HG03025 (cell line): Measurements from ENCODE around the gene ABCA5.

Experiments used
- ATAC-seq: cut with Tn5 transposase; IDR thresholded peaks from one replicate; pipeline ENCODE4 v1.9.1; 2021; ENCODE audit warnings: mild to moderate bottlenecking, moderate library complexity; ENCODE audit not compliant: unreplicated experiment, low FRiP score

The ABCA5 gene, protein sequence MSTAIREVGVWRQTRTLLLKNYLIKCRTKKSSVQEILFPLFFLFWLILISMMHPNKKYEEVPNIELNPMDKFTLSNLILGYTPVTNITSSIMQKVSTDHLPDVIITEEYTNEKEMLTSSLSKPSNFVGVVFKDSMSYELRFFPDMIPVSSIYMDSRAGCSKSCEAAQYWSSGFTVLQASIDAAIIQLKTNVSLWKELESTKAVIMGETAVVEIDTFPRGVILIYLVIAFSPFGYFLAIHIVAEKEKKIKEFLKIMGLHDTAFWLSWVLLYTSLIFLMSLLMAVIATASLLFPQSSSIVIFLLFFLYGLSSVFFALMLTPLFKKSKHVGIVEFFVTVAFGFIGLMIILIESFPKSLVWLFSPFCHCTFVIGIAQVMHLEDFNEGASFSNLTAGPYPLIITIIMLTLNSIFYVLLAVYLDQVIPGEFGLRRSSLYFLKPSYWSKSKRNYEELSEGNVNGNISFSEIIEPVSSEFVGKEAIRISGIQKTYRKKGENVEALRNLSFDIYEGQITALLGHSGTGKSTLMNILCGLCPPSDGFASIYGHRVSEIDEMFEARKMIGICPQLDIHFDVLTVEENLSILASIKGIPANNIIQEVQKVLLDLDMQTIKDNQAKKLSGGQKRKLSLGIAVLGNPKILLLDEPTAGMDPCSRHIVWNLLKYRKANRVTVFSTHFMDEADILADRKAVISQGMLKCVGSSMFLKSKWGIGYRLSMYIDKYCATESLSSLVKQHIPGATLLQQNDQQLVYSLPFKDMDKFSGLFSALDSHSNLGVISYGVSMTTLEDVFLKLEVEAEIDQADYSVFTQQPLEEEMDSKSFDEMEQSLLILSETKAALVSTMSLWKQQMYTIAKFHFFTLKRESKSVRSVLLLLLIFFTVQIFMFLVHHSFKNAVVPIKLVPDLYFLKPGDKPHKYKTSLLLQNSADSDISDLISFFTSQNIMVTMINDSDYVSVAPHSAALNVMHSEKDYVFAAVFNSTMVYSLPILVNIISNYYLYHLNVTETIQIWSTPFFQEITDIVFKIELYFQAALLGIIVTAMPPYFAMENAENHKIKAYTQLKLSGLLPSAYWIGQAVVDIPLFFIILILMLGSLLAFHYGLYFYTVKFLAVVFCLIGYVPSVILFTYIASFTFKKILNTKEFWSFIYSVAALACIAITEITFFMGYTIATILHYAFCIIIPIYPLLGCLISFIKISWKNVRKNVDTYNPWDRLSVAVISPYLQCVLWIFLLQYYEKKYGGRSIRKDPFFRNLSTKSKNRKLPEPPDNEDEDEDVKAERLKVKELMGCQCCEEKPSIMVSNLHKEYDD (N-terminal part only)

DNA sequence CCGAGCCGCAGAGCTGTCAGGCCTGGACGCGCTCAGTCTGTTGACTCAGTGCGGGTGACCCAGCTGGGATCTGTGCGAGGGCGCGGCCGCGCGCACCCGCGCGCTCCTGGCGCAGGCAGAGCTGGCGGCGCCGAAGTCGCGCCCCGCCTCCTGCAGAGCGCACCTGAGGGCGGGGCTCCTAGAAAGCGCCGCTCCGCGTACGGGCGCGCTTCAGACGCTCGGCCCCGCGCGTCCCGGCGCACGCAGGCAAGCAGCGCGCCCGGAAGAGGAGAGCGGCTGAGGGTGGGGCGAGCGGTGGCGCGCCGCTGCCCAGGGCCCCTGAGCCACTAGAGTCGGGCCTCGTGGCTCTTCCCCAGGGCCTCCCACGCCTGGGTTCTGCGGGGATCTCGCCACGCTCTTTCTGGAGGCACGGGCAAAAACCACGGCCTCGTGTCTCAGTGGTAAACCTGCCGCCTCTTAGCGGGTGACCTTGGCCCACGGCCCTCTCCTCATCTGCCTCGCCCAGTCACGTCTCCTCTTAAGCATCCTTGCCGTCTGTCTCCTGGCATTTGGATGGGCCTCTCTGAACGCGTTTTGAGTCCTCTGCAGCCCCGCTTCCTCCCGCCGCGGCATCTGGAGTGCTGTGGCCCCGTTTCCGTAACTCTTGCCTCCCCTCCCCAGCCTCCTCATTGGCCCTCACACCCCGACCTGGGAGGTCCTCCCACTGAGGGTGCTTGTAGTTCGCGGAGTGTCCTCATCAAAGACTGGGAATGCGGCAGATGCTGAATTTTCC is at the start of gene ABCA5:
Gene ABCA5, minus strand, starts transcription at position 74 of the 772 bp plus-strand sequence. CDS start 12,718 bp downstream, outside the sequence.
- ATAC-seq: peak; percentile 94

DNA sequence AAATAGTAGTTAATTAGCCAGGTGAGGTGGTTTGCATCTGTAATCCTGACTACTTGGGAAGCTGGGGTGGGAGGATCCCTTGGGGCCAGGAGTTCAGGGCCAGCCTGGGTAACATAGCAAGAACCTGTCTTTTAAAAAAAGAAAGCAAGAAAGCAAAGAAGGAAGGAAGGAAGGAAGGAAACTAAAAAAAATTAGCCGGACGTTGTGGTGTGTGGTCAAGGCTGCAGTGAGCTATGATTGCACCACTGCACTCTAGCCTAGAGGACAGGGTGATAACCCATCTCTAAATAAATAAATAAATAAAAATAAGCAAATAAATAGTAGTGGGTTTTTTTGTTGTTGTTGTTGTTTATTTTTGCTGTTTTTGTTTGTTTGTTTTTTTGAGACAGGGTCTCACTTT is 48.3 kb upstream of the ABCA5 start:
- no peak for ATAC-seq

DNA sequence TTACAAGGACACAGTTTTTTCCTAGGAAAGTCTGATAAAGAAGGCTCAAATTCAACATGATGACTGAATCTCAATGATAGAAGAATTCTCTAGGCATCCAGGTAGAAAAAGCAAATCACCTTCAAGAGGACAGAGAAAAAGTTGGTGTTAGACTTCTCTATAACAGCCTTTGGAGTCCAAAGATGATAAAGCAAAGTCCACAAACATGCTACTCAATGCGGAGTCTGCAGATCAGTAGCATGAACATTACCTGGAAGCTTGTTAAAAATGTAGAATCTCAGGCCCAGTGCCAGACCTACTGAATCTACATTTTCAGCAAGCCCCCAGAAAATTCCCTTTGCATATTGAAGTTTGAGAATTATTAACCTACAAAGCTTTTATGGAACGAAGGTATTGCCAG is 46.1 kb upstream of the ABCA5 start:
- no peak for ATAC-seq

DNA sequence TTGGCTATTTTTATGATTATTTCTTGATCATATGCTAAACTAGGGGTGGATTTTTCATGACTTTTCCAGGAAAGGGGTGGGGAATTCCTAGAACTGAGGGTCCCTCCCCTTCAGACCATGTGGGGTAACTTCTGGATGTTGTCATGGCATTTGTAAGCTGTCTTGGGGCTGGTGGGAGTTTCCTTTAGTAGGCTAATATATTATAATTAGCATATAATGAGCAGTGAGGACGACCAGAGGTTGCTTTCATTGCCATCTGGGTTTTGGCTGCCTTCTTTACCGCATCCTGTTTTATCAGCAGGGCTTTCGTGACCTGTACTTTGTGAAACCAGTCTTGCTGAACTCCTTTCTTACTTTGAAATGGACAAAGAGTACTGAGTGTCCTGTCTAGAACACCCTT is 40.4 kb upstream of the ABCA5 start:
- peak; percentile 82 for ATAC-seq

DNA sequence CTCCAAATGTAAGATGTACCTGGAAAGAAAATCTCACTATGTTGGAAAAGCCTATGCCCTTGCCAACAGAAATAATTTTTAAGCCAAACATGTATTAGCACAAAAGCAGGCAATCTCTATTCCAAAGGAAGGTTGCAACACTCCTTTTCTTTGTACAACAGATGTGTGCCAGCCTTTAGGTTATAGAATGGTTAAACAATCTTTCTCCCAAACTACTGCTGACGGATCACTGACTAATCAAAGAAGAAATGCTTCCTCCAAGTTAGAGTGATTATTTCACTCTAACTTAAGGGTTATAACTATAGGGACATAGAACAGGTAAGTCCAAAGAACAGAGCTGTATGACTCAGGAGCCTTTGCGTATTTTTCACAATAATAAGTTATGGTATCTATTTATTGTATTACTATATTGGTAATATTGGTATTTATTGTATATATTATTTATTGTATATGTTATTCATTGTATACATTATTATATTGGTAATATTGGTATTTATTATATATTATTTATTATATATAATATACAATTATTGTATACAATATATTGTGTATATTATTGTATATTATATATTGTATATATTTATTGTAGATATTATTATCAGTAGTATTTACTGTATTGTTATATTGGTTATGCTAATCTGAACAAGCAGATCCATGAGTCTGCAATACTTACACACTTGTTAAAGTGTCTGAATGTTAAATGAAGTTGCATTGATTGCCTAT is 36.7 kb upstream of the ABCA5 start:
- no peak for ATAC-seq

DNA sequence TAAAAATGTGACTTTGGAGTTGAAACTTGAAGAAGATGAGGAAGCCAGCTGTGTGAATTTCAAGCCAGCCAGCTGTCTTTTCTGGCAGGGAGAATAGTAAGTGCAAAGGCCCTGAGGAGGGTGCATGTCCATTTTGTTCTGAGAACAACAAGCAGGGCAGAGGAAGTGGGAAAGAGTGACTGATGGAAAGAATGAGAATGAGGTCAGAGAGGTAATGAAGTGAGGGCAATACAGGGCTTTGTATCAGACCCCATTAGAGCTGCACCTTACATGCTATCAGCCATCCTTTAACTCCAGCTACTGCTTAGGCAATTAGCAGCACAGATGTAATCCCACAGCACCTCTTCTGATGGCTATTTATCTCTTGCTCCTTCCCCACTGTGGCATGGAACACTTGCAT is 34.2 kb upstream of the ABCA5 start:
- no peak for ATAC-seq

DNA sequence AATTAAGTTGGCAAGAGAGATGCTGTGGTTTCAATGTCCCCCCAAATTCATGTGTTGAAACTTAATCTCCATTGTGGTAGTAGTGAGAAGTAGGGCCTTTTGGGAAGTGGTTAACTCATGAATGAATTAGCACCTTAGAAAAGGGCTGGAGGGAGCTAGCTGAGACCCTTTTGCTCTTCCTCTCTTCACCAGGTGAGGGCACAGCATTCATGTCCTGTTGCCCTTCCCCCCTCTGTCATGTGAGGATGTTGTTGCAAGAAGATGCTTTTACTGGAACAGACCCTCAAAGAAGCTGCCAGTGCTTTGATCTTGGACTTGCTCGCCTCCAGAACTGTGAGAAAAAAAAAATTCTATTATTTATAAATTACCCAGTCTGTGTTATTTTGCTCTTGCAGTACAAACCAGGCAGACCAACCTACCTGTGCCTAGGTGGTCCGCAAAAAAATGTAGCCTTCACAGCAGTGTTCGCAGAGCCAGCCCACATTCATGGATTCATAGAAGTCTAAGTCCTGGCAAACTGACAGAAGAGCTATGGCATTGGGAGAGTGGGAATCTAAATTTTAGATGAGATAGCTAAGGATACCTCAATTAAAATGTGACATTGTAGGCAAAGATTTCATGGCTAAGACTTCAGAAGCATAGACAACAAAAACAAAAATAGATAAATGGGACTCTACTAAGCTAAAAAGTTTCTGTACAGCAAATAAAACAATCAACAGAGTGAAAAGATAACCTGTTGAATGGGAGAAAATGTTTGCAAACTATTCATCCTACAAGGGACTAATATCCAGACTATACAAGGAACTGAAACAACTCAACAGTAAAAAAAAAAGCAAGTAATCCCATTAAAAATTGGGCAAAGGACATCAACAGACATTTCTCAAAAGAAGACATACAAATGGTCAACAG is 32.0 kb upstream of the ABCA5 start:
- ATAC-seq: no peak

DNA sequence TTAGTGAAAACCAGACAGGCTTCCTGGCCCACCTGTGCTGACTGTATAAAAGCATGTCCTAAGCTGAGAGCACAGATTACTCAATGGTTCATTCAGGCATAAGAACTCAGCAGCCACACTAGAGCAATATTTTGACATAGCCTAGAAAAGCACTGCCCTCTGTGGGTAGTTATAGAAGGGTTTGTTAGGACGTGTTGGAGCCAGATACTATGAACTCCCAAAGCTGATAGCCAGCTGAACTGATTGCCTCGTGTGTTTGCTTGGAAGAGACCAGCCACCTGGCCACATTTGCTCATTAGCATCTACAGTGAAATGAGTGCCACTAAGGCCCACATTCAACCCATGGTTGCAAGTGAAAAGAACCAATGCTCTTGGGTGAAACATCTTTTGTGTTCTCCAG is 30.8 kb upstream of the ABCA5 start:
- ATAC-seq: no peak

DNA sequence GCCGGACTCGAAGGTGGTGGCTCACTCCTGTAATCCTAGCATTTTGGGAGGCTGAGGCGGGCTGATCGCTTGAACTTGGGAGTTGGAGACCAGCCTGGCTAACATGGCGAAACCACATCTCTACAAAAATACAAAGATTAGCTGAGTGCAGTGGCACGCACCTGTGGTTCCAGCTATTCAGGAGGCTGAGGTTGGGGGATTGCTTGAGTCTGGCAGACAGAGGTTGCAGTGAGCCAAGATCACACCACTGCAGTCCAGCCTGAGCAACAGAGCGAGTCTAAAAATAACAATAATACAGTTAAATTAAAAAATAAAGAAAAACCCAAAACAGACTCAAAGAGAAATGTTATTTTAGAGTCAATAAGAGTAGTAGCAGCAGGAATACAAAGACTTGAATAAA is 29.7 kb upstream of the ABCA5 start:
- ATAC-seq: no peak

DNA sequence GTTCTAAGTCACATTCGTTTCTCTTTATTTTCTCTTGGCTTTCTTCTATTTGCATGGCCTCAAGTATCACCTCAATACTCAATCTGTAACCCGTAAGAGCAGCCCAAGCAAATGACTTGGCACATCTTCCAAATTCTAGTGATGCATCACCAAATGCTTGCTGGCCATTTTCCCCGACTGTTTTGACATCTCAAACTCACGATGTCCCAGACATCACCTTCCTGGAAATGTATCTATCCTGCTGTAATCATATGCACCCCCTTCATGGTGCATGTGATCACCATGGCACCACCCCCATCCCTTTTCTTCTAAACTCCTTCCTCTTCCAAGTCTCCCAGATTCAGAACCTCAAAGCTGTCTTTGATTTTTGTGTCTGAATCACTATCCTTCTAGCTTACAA is 24.0 kb upstream of the ABCA5 start:
- no peak for ATAC-seq

DNA sequence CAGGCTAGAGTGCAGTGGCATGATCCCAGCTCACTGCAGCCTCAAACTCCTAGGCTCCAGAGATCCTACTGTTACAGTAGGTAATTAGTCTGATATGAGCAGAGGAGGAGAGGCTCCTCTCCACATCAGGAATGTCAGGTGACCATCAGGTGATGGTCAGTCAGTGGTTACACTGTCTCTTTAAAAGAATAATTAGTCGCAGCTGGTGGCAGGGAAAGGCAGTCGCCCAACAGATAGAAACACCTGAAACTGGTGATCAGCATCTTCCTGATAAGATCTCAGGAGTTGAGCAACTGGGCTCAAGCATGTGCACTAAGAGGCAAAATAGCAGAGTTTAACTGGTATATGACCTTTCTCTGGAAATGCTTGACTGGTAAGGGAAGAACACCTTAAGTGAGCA is 21.5 kb upstream of the ABCA5 start:
- ATAC-seq: no peak

DNA sequence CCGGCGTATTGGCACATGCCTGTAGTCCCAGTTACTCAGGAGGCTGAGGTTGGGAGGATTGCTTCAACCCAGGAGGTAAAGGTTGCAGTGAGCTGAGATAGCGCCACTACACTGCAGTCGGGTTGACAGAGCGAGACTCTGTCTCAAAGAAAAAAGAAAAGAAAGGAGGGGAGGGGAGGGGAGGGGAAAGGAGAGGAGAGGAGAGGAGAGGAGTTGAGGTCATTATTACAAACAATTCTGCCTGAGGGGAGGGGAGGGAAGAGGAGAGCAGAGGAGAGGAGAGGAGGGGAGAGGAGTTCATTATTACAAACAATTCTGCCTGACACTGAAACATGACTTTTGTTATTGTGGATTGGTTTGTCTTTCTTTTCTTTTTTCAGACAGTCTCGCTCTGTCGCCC is 19.8 kb upstream of the ABCA5 start:
- no peak for ATAC-seq

DNA sequence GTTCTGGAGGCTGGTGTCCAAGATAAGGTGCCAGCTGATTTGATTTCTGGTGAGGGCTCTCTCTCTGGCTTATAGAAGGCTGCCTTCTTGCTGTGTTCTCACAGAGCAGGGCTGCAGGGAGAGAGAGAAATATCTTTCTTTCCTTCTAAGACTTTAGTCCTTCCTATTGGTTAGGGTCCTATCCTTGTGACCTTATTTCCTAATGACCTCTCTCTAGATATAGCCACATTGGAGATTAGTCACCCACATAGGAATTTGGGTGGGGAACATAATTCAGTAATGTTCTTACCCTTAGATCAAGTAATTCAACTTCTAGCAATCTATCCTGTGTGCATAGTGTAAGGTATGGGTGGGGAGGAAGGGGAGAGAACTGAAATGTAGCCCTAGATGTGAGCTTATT is 18.0 kb upstream of the ABCA5 start:
- ATAC-seq: no peak

DNA sequence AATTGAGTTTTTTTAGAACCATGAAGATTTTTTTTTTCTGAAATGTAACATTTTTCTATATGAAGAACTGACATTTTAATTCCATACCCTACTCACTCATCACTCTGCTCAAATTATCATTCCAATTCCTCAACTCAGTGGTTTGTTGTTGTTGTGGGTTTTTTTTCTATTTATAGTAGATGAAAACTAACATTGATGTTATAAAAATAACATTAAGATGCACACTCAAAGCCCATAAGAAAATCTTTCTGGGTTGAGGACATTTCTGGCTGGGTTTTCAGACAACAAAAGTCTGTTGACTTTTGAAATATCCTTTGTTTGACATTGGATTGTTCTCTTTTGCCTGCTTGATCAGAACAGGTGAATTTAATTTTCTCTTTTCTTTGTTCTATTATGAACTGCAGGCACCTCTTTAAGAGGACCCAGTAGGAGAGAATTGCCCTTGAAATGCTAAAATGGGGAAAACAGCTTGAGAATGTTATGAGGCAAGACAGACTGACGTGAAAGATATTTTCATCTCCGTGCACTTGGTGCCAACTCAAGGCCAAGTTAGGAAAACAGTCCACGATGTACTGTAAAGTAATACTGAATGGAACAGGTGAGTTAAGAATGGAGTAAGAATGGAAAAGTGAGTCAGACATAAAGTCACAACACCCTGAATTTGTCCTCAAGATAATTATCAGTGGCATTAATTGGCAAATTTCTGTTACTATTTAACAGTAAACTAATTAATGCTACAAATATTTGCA is 16.1 kb upstream of the ABCA5 start:
- no peak for ATAC-seq

DNA sequence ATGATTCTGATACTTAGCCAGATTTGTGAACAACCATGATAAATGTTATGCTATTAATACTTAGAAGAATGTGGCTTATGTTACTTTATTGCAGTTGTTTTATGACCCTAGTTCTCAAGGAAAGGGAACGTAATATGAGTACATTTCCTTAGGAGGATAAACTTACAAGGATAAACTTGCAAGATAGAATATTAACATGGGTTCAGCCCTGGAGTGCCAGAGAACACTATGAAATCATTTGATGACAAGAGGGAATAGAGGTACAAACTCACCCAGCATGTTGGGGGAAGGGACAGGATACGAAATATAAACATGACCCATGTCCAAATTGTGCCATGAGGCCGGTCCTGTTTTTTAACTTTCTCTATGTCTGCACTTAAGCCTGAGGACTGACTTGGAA is 13.0 kb upstream of the ABCA5 start:
- ATAC-seq: no peak

DNA sequence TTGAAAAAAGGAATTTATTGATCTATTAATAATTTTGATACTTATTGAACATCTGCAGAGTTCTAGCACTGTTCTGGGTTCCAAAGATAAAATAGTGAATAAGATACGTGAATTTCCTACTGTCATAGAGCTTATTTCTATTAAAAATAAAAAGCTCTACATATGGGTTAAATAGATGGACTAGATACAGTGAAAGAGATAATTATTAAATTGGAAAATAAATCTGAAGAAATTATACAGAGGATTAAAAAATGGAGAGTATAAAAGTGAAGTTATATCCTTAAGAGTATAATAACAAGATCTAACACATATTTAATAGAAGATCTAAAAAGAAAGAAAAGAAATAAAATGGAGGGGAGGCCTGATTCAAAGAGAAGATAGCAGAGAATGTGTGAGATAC is 10.1 kb upstream of the ABCA5 start:
- ATAC-seq: no peak

DNA sequence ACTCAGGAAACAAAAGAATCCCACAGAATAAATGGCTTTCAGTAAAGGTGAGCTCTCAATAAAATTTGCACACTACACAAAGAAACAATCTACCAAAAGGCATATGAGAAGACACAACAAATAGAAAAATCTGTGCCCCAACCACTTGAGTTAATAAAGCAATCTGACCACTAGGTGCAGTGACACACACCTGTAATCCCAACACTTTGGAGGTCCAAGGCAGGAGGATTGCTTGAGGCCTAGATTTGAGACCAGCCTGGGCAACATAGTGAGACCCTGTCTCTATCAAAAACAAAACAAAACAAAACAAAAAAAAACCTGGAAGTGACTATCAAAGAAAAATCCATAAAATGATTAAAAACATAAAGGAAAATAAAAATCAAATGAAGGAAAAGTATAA is 9.6 kb upstream of the ABCA5 start:
- ATAC-seq: no peak

DNA sequence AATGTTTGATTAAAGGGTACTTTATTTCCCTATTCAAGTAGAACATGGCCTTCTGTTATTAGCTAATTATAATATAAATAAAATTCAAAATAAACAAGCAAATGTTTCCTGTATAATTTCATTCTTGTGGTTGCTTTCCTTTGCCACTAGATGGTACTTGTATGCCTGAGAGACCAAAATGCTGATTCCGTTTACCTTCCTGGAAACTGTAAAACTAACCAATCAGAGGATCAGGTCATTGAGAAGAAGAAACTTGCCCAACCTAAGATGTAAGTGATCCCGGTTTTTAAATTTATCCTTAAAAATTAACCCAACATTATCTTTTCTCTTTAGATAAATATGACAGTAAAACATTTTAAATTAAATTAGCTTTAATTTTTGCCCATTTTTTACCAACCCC is 8.1 kb upstream of the ABCA5 start:
- no peak for ATAC-seq
